Fibroblast of pulmonary artery (primary cell): ENCODE data around the gene LMAN1L.
A peak's percentile ranks its signal among the peaks of the same experiment; 100 is the strongest.

ENCODE experiments used
- DNase-seq: peaks from one replicate; pipeline ENCODE4 v3.0.0-alpha.2; 2010; ENCODE audit warnings: low read depth
- H3K4me3 ChIP-seq: replicated peaks from 2 replicates; pipeline ENCODE4 v1.5.1; 2011; ENCODE audit warnings: low read depth, mild to moderate bottlenecking, control low read depth, low read length, moderate library complexity
- CTCF ChIP-seq: IDR thresholded peaks from 2 replicates; pipeline ENCODE4 v1.5.1; 2011; ENCODE audit warnings: mild to moderate bottlenecking, control low read depth, low read length, inconsistent platforms; ENCODE audit errors: missing control alignments

The LMAN1L gene

DNA sequence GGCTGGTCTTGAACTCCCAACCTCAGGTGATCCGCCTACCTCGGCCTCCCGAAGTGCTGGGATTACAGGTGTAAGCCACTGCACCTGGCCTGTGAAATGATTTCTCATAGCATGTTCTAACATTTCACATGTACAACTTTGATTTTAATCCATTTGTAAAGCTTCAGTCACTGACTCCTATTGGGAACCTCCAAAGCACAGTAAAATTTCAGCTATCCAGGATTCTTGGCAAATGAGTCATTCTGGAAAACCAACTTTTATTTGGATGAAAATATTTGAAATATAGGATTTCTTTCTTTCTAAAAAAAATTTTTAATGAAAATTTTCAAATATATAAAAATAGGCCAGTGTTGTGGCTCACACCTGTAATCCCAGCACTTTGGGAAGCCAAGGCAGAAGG is 2.7 kb upstream of the LMAN1L start:
- no peak for TF ChIP-seq CTCF
- no peak for DNase-seq
- no peak overlapping the region for H3K4me3 ChIP-seq

- H3K4me3 ChIP-seq = no peak overlapping the region
- no peak for TF ChIP-seq CTCF
- no peak for DNase-seq
Measured at GRCh38 chr15:74815121-74815934, 2.7 kb downstream of the LMAN1L start.

DNA sequence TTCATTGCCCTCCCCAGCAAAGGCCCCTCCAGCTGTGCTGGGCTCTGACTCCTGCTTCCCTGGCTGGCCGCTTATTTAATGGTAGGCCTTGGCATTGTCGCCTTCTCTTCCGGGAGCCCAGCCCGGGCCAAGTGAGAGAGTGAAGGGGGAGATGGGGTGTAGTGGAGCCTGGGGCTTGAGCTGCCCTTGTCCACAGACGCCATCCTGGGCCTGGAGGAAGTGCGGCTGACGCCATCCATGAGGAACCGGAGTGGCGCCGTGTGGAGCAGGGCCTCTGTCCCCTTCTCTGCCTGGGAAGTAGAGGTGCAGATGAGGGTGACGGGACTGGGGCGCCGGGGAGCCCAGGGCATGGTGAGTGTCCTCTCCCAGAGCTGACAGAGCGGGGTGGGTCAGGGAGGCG is 3.3 kb downstream of the LMAN1L start:
- no peak for TF ChIP-seq CTCF
- DNase-seq = no peak
- H3K4me3 ChIP-seq = no peak overlapping the region

DNA sequence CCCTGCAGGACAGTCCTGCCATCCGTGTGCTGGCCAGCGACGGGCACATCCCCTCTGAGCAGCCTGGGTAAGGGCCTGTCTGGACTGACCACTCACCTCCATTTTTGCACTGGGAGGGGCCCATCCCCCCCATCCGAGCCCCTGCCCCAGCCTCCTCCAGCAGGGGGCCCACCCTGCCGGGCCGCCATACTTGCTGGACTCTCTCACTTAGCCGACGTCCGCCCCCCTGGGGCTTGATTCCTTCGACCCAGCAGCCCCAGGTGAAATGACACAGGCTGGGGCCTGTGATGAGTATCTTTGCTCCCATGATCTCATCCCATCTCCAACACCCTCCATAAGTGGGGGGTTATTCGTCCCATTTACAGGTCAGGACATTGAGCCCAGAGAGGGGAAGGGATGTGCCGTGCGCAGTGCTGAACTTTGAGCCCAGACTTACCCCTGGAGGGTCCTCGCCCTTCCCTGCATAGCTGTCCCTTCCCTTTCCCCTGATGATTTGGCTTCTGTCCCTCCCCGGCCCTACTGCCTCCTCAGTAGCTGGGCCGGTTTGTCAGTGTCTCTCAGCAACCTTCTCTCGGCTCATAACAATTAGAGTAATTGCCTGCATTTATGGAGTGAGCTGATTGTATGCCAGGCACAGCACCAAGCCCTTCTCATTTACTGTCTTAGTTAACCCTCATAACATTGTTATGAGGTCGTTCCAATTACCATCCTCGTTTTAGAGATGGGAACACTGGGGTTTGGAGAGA is 4.2 kb downstream of the LMAN1L start:
- no peak overlapping the region for H3K4me3 ChIP-seq
- TF ChIP-seq CTCF = no peak
- DNase-seq = no peak

DNA sequence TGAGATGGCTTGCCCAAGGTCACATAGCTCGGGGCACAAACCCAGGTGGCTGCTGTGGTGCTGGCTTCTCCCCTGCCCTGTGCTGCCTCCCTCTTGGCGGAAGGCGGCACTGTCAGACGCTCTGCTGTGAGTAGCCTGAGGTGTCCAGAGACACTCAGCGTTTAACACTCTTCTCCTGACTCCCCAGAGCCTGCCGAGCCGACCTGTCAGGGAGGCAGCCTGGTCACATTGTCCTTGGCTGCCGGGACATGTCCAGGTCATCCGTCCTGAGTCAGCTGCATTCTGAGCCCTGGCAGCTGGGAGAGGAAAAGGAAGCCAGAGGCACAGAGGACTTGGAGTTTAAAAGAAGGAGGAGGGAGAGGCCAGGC is 4.7 kb downstream of the LMAN1L start:
- peak; percentile 11 for DNase-seq
- TF ChIP-seq CTCF = peak; percentile 22

GRCh38 chr15:74820056-74820455 is 7.4 kb downstream of the LMAN1L start:
- no peak for DNase-seq
- TF ChIP-seq CTCF = no peak
- no peak overlapping the region for H3K4me3 ChIP-seq

More for the DNA sequence above, 4.7 kb downstream of the LMAN1L start:
- no peak overlapping the region for H3K4me3 ChIP-seq
